Cardiac muscle cell (in vitro differentiated cells and primary cell): ENCODE measurements around the gene MEGF6. TPM values are rescaled to one million over a fixed set of nuclear protein-coding genes. Genes with fewer than 3 reads are reported as not detected.

Source experiments
- DNase-seq, 2 donors: peaks; one replicate each; pipeline versions ENCODE4 v3.0.0 to v3.0.0-alpha.2; 2010 to 2017; ENCODE audit warnings: low read depth in 1 of 2, low spot score in 1 of 2
- H3K27ac ChIP-seq: fragments of 200-600 bp; sonication (generic); 2 replicates; pipeline ENCODE4 v1.5.1; 2016
- H3K27me3 ChIP-seq: fragments of 200-600 bp; sonication (generic); 2 replicates; pipeline ENCODE4 v1.6.0; 2016; ENCODE audit warnings: control low read depth
- H3K36me3 ChIP-seq: fragments of 200-600 bp; sonication (generic); 2 replicates; pipeline ENCODE4 v1.5.1; 2016; ENCODE audit warnings: control low read depth
- H3K4me1 ChIP-seq: fragments of 200-600 bp; sonication (generic); 2 replicates; pipeline ENCODE4 v1.8.1; 2017; ENCODE audit warnings: low read depth, mild to moderate bottlenecking, mixed run types
- H3K4me3 ChIP-seq: fragments of 200-600 bp; sonication (generic); 2 replicates; pipeline ENCODE4 v1.5.1; 2016; ENCODE audit warnings: mild to moderate bottlenecking
- H3K9me3 ChIP-seq: fragments of 200-600 bp; sonication (generic); 2 replicates; pipeline ENCODE4 v1.5.1; 2017; ENCODE audit warnings: low read depth, mild to moderate bottlenecking, control low read depth
- polyA plus RNA-seq: library from polyadenylated mRNA; unstranded; fragments of >200 nt; fragmentation: Nextera tagmentation; extraction: Ambion mirVana; gene quantifications from 2 replicates; pipeline ENCODE4 v1.2.1, GENCODE V29; 2016
- total RNA-seq: library from RNA; depleted of rRNA; stranded (reverse); fragments of >200 nt; gene quantifications from 2 replicates; pipeline ENCODE4 v1.2.3, GENCODE V29; 2016
- TF ChIP-seq, protein P1 (sequence below): IDR thresholded peaks from 2 replicates; pipeline ENCODE4 v1.5.1; 2012; ENCODE audit warnings: low read depth, mild to moderate bottlenecking, low read length

MEGF6 gene
- total and polyA plus RNA-seq, 2 experiments from 2014 or later, result 11.1 to 31.7 TPM

DNA sequence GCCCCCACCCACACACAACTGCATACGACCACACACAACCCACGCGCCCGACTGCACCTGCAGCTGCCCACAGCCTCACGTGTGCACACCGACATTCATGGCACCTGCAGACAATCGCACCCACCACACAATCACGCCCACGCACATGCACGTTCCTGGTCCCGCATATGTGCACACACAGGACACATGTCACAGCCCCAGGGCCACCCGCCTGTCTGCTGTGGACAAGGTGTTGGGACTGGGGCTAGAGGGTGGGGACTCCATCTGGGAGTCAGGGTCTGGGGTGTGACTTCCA lies 100.4 kb downstream of the MEGF6 start:
- no peak for DNase-seq
- H3K4me1 ChIP-seq, result no peaks in the 10 kb centered on the region
- no peaks in the 10 kb centered on the region for H3K36me3 ChIP-seq
- H3K4me3 ChIP-seq, result no peak overlapping the region
- H3K9me3 ChIP-seq, result no peaks in the 10 kb centered on the region
- H3K27me3 ChIP-seq, result no peaks in the 10 kb centered on the region
- TF ChIP-seq, protein P1, sequence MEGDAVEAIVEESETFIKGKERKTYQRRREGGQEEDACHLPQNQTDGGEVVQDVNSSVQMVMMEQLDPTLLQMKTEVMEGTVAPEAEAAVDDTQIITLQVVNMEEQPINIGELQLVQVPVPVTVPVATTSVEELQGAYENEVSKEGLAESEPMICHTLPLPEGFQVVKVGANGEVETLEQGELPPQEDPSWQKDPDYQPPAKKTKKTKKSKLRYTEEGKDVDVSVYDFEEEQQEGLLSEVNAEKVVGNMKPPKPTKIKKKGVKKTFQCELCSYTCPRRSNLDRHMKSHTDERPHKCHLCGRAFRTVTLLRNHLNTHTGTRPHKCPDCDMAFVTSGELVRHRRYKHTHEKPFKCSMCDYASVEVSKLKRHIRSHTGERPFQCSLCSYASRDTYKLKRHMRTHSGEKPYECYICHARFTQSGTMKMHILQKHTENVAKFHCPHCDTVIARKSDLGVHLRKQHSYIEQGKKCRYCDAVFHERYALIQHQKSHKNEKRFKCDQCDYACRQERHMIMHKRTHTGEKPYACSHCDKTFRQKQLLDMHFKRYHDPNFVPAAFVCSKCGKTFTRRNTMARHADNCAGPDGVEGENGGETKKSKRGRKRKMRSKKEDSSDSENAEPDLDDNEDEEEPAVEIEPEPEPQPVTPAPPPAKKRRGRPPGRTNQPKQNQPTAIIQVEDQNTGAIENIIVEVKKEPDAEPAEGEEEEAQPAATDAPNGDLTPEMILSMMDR, result no peak
- no peak overlapping the region for H3K27ac ChIP-seq

DNA sequence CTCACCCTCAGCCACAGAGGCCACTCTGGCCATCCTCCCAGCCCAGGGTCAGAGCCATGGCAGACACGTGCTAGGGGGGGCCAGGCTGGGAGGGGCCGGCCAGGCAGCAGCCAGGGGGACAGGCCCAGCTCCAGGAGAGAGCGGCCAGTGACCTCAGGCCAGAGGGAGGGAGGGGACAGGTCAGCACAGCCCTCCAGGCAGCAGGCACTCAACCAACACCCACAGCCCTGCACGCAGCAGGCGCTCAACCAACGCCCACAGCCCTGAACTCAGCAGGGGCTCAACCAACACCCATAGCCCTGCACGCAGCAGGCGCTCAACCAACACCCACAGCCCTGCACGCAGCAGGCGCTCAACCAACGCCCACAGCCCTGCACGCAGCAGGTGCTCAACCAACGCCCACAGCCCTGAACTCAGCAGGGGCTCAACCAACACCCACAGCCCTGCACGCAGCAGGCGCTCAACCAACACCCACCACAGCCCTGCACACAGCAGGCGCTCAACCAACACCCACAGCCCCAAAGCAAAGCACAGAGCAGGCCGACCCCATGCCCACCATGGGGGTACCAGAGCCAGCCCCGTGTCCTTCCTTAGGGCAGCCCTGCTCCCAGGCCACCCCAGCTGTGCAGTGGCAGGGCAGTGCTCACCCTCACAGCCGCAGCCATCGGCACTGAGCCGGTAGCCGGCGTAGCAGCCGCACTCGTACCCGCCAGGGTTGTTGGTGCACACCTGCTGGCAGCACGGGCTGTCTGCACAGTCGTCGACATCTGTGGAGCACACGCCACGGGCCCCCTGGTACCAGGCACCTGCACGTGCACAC lies 101.0 kb downstream of the MEGF6 start:
- Histone ChIP-seq H3K4me3 (no peak overlapping the region), H3K4me1 (no peaks in the 10 kb centered on the region), H3K9me3 (no peaks in the 10 kb centered on the region), H3K27ac (no peak overlapping the region), H3K36me3 (no peaks in the 10 kb centered on the region), H3K27me3 (no peaks in the 10 kb centered on the region)
- DNase-seq, result no peak
- TF ChIP-seq, protein P1, result no peak

DNA sequence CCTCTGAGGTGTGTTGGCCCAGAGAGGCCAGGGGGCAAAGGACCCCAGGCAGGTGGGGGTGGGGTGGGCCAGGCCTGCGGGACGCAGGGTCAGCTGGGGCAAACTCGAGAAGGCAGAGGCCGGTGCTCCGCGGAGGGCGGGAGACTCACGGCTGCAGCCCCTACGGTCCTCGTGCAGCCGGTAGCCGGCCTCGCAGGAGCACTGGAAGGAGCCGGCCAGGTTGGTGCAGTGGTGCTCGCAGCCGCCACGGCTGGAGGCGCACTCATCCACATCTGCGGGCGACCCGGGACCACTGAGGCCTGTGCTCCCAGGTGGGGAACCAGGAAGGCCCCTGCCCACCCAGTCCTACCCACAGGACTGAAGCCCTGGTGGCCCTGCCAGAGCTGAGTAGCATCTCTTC lies 101.6 kb downstream of the MEGF6 start:
- H3K4me3 ChIP-seq, result no peak overlapping the region
- TF ChIP-seq, protein P1, result no peak

DNA sequence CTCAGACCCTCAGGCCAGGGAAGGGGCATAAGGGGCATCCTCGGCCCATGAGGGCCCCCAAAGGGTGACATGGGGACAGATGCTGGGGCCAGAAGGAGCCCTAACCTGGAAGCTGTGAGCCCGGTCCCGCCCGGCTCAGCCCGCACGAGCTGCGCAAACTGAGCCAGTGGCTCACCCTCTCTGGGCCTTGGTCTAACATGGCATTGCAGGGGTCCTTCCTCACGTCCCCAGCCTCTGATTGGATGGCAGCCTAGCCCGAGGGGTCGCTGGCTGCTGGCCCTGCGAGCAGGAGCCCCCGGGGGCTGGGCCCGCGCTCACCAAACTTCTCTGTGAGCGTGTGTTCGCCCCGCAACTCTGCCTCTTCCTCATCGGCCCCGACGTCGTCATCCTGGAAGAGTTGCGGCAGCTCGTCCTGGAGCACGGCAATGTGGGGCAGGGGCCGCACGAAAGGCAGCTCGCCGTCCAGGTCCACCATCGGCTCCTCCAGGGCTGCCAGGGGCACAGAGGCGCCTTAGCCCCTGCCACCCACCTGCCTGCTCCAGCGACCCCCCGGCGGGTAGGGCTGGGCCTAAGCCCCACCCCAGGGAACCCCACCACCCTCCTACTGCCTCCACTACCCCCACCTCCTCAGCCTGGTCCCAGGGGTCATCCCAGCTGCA lies 102.4 kb downstream of the MEGF6 start:
- no peak overlapping the region for H3K27ac ChIP-seq
- H3K4me1 ChIP-seq, result no peaks in the 10 kb centered on the region
- TF ChIP-seq, protein P1, result no peak
- no peaks in the 10 kb centered on the region for H3K9me3 ChIP-seq
- H3K4me3 ChIP-seq, result no peak overlapping the region
- no peak for DNase-seq
- H3K27me3 ChIP-seq, result no peaks in the 10 kb centered on the region
- H3K36me3 ChIP-seq, result no peaks in the 10 kb centered on the region

More for the DNA sequence above, 101.6 kb downstream of the MEGF6 start:
- Histone ChIP-seq H3K4me1 (no peaks in the 10 kb centered on the region), H3K36me3 (no peaks in the 10 kb centered on the region), H3K27ac (no peak overlapping the region), H3K9me3 (no peaks in the 10 kb centered on the region), H3K27me3 (no peaks in the 10 kb centered on the region)
- no peak for DNase-seq

DNA sequence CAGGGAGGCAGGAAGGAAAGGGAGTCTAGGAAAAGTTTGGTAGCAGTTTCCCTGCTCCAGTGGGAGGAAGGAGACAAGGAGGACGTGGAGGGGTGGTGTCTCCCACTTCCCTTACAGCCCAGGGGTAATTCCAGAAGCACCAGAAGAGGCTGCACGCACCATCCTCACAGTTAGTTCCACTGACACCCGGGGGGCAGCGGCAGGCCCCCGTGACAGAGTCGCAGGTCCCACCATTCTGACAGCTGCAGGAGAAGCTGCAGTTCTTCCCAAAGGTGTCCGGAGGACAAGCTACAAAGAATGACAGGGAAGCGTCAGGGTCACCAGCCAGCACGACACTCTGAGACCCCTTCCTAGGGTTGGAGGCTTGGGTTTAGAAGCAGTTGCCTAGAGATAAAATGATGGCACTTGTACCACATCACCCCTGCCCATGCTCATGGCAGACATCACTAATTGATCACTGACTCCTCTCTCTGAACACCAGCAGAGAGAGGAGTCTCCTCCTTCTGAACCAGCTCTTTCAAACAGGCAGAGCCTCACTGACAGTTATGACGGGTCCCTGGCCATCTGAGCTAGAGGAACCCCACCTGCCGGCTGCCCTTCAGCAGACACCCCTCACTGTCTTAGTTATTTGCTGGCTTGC lies 103.6 kb downstream of the MEGF6 start:
- H3K9me3 ChIP-seq, result no peaks in the 10 kb centered on the region
- no peaks in the 10 kb centered on the region for H3K4me1 ChIP-seq
- no peak overlapping the region for H3K4me3 ChIP-seq
- H3K36me3 ChIP-seq, result no peaks in the 10 kb centered on the region
- DNase-seq, result no peak
- H3K27me3 ChIP-seq, result no peaks in the 10 kb centered on the region
- no peak overlapping the region for H3K27ac ChIP-seq
- TF ChIP-seq, protein P1, result no peak
